Muscle of arm (tissue), 12 donors: Measurements from ENCODE around the gene PRDM2. TPM values are rescaled to one million over a fixed set of nuclear protein-coding genes. Genes with fewer than 3 reads are reported as not detected.
A peak's percentile ranks its signal among the peaks of the same experiment; 100 is the strongest.

ENCODE experiments used
- DNase-seq: peaks from one replicate; pipeline ENCODE4 v3.0.0-alpha.2; 2013
- polyA plus RNA-seq, 12 donors: library from polyadenylated mRNA; unstranded; fragments of 120-200 nt; gene quantifications; one replicate each; pipeline ENCODE4 v1.2.1, GENCODE V29; 2013; ENCODE audit not compliant: insufficient read length in 12 of 12

PRDM2 gene
- polyA plus RNA-seq, 12 donors, result 34.1 to 68.8 (median 38.5) TPM; not detected in 1

DNA sequence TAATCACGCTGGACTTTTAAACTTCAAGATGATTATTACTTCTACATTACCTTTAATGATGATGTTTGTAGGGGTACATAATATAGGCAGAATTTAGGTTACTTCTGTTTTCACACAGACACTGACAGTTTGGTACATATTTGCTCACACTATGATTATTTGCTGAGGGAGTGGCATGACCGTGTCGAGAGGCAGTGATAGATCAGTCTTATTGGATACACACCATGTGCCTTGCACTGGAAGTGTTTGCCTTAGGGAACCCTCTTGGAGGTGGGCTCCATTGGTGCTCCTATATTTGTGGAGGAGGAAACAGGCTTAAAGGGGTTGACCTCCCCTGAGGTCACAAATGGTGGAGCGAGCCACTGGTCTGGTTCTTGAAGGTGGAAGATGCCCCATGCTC, 132.1 kb downstream of the PRDM2 start:
- DNase-seq, result no peak

DNA sequence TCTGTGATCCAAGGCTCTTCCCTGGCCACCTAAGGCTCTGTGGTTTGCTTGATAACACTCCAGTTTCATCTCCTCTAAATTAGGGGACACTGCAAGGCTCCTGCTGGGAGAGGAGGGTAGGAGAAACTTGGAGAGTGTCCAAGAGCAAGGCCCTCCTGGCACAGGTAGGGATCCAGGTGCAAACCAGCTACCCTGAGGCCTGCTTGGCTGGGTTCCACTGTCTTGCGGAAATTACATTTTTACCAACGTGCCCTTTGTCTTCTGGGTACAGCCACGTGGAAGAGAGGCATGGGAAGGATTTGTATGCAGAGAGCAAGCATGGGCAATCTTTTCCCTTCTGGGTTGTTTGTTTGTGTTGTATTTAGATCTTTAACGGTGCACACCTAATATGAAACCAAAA, 132.5 kb downstream of the PRDM2 start:
- no peak for DNase-seq

DNA sequence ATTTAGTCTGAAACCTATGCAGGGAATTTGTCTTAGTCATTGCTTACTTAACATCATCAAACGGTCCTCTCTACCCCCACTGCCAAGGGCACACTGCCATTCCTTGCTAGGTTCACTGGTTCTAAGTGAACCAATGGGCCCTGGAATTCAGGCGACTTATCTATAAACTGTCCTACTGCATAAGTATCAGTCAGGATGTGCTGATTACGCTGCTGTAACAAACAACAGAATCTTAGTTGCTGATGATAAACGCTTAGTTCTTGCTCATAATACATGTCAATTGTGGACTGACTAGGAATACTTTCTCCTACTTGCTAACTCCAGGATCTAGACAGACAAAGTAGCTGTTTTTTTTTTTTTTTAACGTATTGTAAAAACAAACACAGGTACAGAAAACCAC, 136.1 kb downstream of the PRDM2 start:
- DNase-seq, result no peak

DNA sequence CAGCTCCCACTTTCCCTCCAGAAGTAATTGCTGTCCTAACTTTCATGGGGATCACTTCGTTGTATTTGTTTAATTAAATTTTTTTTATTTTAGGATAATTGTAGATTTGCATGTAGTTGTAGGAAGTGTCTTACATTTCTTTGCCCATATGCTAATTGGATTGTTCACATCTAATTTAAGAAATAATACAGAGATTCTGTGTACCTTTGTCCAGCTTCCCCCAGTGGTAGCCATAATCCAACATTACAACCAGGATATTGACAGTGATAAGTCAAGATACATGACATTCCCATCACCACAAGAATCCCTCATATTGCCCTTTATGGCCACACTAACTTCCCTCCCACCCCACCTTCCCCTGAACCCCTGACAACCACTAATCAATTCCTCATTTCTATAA, 136.6 kb downstream of the PRDM2 start:
- DNase-seq, result no peak

DNA sequence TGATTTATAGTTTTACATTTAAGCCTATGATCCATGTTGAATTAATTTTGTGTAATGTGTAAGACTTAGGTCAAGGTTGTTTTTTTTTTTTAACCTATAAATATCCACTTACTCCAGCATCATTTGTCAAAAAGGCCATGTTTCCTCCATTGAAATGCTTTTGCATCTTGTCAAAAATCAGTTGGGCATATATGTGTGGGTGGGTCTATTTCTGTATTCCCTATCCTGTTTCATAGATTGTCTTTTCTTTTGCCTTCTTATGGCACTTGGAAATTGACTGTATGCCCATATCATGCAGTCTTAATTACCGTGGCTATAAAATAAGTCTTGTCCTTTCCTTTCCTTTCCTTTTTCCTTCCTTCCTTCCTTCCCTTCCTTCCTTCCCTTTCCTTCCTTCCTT, 138.2 kb downstream of the PRDM2 start:
- no peak for DNase-seq

DNA sequence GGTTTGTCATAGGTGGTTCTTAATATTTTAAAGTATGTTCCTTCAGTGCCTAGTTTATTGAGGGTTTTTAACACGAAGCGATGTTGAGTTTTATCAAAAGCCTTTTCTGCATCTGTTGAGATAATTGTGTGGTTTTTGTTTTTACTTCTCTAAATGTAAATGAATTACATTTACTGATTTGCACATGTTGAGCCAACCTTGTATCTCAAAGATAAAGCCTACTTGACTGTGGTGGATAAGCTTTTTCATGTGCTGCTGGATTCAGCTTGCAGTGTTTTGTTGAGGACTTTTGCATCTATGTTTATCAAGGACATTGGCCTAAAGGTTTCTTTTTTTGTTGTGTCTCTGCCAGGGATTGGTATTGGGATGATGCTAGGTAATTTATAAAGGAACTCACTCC, 142.5 kb downstream of the PRDM2 start:
- DNase-seq, result no peak

DNA sequence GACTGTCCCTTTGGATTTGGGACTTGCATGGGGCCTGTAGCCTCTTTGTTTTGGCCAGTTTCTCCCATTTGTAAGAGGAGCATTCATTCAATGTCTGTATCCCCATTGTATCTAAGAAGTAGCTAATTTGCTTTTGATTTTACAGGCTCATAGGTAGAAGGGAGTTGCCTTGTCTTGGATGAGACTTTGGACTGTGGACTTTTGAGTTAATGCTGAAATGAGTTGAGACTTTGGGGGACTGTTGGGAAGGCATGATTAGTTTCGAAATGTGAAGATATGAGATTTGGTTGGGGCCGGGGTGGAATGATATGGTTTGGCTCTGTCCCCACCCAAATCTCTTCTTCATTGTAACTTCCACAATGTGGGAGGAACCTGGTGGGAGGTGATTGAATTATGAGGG, 151.7 kb downstream of the PRDM2 start:
- DNase-seq, result no peak

DNA sequence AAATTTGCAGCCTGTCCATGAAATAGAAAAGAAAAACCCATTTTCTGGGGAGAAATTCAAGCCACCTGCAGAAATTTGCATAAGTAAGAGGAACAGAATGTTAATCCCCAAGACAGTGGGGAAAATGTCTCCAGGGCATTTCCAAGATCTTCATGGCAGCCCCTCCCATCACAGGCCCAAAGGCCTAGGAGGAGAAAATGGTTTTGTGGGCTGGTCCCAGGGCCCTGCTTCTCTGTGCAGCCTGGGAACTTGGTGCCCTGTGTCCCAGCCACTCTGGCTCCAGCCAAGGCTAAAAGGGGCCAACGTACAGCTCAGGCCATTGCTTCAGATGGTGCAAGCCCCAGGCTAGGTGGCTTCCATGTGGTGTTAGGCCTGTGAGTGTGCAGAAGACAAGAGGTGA, 155.6 kb downstream of the PRDM2 start:
- no peak for DNase-seq

DNA sequence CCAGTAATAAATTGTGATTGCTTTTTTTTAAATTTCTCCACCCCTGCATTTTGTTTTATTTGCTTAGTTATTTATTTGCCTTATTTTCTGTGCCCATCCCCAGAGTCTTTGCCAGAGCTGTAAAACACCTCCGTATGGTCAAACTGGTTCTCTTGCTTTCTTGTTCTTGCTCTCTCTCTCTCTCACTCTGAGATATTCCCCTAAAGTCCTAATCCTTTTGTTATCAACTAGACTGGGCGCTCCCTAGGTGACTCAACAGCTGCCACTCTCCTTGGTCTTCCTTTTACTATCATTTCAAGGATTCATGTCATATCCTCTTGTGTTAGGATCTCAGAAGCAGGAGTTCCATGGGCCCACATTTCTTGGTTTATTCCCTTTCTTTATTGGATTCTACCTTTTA, 160.0 kb downstream of the PRDM2 start:
- no peak for DNase-seq

DNA sequence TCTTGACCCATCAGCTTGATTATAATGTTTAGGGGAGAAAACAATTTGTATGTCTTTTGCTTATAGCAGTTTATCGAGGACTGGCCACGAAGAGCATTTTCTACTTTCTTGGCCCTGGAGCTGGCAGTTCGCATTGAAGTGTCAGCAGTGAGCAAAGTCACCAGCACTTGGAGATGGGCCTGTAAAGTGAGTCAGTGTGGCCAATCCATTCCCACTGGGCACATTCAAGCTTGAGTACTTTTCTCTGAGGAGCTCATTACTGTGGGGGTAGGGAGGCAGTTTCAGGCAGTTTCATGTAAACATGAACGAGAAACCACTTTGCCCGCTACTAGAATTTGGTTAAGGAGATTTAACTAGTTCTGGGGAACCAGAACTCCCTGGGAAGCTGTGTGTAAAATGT, 164.8 kb downstream of the PRDM2 start:
- DNase-seq, result peak; percentile 3

DNA sequence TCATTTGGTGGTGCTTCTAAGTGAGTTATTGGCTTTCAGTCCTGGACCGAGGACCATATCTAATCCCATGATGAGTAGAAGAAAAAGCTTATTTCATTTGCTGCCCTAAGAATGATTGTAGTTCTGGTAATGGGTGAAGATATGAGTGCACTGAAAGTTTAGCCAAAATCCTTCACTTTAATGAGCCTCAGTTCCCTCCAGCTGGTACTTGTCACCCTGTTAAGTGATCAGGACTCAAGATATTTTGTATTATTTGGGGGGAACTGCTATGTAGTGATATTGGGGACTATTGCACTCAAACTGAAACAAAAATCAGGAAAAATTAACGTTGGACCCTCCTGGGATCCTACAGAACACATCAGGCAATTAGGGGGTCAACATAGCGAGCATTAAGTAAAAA, 165.9 kb downstream of the PRDM2 start:
- no peak for DNase-seq

DNA sequence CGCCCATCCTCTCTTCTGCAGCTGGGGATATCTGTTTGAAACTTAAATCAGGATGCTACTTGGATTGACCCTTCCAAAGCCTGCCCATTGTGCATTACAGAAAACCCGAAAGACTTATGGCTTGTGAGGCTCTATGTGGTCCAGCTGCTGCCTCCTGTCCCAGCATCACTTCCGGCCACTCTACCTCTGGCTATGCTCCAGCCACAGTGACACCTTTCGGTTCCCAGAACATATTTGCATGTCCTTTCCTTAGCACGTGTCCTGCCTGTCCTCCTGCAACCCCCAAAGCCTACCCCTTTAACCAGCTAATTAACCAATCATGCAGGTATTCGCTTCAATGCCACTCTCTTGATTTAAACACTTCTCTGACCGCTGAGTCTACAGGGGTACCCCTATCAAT, 167.6 kb downstream of the PRDM2 start:
- DNase-seq, result no peak

DNA sequence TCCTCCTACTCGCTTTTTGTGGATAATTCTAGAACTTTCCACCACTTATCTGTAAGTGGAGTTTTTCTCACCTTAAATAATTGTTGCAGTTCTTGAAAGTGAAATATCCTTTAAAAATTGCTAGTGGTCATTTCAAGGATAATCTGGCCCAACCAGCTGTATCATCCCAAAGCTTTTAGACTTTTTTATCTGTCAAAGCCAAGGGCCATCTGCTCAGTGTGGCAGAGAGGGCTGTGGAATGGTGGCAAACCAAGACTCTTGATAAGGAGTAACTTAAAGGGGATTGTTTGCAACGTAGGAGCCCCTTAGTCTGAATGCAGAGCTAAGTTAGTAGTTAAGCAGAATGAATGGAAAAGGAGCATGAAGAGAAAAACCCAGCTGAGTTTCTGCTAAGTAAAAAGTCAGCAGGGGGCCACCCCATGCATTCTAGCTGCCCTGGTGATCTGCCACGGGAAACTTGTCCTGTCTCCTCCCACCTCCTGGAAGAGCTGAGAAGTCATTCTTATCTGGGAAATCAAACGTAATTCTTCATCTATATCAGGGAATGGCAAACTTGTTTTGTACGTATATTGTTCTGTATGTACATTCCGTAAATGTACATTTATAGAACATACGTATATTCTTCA, 169.3 kb downstream of the PRDM2 start:
- DNase-seq, result no peak

DNA sequence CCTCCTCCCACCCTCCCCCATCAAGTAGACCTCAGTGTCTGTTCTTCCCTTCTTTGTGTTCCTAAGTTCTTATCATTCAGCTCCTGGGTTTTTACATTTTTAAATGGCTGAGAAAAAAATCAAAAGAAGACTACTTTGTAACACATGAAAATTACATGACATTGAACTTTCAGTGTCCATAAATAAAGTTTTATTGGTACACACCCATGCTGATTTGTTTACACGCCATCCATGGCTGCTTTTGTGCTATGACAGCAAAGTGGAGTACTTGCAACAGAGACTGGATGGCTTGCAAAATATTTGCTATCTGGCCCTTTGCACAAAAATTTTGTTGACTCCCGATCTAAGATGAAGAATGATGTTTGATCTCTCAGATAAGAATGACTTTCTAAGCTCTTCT, 171.4 kb downstream of the PRDM2 start:
- no peak for DNase-seq

DNA sequence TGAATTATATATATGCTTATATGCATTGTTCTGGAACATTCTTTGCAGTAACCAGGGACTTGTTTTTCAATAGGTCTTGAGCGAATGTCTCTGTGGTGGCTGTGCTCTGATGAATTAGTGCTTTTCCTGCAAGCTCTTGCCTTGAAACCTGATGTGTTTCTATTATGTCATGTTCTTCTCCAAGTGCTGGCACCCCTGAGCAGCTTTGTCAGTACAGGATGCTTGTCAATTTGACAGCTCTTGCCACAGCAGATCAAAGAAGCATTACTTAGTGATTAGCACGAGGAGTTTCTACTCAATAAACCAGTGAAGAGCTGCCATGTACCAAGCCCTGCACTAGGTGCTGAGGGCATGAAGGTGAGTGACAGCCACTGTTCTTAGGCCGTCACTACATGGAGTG, 171.9 kb downstream of the PRDM2 start:
- no peak for DNase-seq

DNA sequence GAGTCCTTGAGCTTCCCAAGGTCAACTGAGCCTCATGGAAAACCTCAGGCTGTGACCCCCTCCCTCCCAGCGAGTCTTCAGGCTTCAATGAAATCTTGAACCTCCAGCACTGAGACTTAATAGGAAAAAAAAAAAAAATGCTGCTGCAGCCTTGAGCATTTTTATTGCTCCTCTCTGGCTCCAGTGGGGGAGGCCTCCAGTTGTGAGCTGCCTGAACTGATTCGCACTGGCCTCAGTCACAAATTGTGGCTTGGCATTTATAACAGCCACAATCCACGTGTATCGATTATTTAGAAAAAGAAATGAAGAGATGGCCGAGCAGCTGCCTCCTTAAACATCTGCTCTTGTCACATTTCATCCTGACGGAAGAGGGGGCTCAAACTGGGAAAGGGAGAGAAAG, 173.0 kb downstream of the PRDM2 start:
- no peak for DNase-seq

Other genes with a start within 250 kb of the PRDM2 start
- 10 to 100 TPM in 11 of 12 donors, not detected in 1; 13.4 to 77.1 (median 29.4) TPM for gene LRRC38, start 186.2 kb upstream of the PRDM2 start, polyA plus RNA-seq
- 10 to 100 TPM in 11 of 12 donors, not detected in 1; 16.8 to 45.6 (median 37.9) TPM for gene PDPN, start 116.4 kb upstream of the PRDM2 start, polyA plus RNA-seq